Measurements from ENCODE around the gene RIGI. TPM values are rescaled to one million over a fixed set of nuclear protein-coding genes. Genes with fewer than 3 reads are reported as not detected.

Gene RIGI
- total and polyA plus RNA-seq, 2 of the 13 experiments (the other 11 are each of a cell fraction or from before 2014, with no cell fraction given) = 3.0 to 8.2 TPM

- Histone ChIP-seq H3K27me3 (ENCODE audit: control insufficient read depth in 1 of 2, insufficient read depth in 2 of 2, low read length in 2 of 2) (no peaks in the 10 kb centered on the region), H2AFZ (ENCODE audit: low read length) (no peak overlapping the region), H3K4me2 (ENCODE audit: low read depth, low read length) (no peak overlapping the region), H3K4me3 (replicated peaks in 1 of 3; ENCODE audit: insufficient read depth in 1 of 3, low read depth in 2 of 3, low read length in 3 of 3) (no peak overlapping the region), H3K9ac (ENCODE audit: insufficient read depth, low read depth, low read length) (no peak overlapping the region), H4K20me1 (ENCODE audit: insufficient read depth, low read length) (no peaks in the 10 kb centered on the region), H3K9me3 (ENCODE audit: low read length) (no peaks in the 10 kb centered on the region), H3K4me1 (ENCODE audit: insufficient read depth, low read length) (no peaks in the 10 kb centered on the region), H3K36me3 (replicated peaks in 1 of 2; ENCODE audit: control insufficient read depth in 1 of 2, insufficient read depth in 2 of 2, low read length in 2 of 2) (0 out of 5 replicates have a peak, but pooled peaks cover 0 to 3% of the 10 kb centered on the region in 2 experiments), H3K79me2 (ENCODE audit: insufficient read depth, low read length) (no peaks in the 10 kb centered on the region), H3K27ac (ENCODE audit: extremely low read length, insufficient read depth, low read length) (no peak overlapping the region)
- 98% methylated on average over 4 of the region's 4 CpGs for WGBS (ENCODE audit: low lambda C conversion rate)
- POLR2A ChIA-PET = interaction anchor here (1.5 kb wide), 1 partner anchor 17 kb away, joined by 3 read pairs; no protein-coding TSS in a partner anchor
- FAIRE-seq (no peak), DNase-seq (ENCODE audit: low spot score) (no peak), ATAC-seq (no peak)
- CTCF ChIA-PET (ENCODE audit: low intra/inter-chr PET ratio, low total read pairs) = no interaction called here
- intact Hi-C loops (cut with micrococcal nuclease; ENCODE audit: unreplicated experiment) (no loop called here), in situ Hi-C loops (cut with HindIII; ENCODE audit: extremely low pct_ligation_motif_present, low pct_unique_long_range_greater_than_20kb) (no loop called here)
- TF ChIP-seq MLX (CRISPR knock-in tag; IDR thresholded peaks at IDR 0.05) (no peak), PHB2 (IDR thresholded peaks at IDR 0.05; ENCODE audit: partially characterized antibody) (no peak), ZSCAN25 (CRISPR knock-in tag; IDR thresholded peaks at IDR 0.05) (no peak), ZNF567 (CRISPR knock-in tag; IDR thresholded peaks at IDR 0.05; ENCODE audit: borderline replicate concordance) (no peak), ZFP37 (CRISPR knock-in tag; IDR thresholded peaks at IDR 0.05; ENCODE audit: borderline replicate concordance) (no peak), ZNF33B (CRISPR knock-in tag; IDR thresholded peaks at IDR 0.05) (no peak), ZFP1 (CRISPR knock-in tag; IDR thresholded peaks at IDR 0.05) (no peak)
- BruUV-seq (replicated peaks) = no TSS peak
These were observed 7.8 kb upstream of the RIGI start for GRCh38 chr9:32533816-32534215.

DNA sequence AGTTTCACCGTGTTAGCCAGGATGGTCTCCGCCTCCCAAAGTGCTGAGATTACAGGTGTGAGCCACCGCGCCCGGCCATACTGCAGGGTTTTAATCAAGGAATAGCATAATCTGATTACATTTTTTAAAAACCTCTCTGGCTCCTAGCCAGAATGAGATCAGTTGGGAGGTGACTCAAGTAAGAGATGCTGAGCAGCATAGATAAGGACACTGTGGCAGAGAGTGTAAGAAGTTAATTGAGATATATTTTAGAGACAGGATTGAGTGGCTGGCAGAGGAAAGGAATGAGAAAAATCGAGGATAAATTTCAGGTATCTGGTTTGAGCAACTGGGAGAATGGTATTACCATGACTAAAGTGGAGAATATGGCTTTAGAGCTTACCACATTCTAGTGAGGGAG is 7.3 kb upstream of the RIGI start:
- no peaks in the 10 kb centered on the region for H3K4me1 ChIP-seq (ENCODE audit: insufficient read depth, low read length)
- H2AFZ ChIP-seq (ENCODE audit: low read length) = no peak overlapping the region
- intact Hi-C loops (cut with micrococcal nuclease; ENCODE audit: unreplicated experiment) = no loop called here
- no peak overlapping the region for H3K4me2 ChIP-seq (ENCODE audit: low read depth, low read length)
- FAIRE-seq (no peak), DNase-seq (ENCODE audit: low spot score) (no peak), ATAC-seq (no peak)
- ChIA-PET CTCF (ENCODE audit: low intra/inter-chr PET ratio, low total read pairs) (no interaction called here), POLR2A (interaction anchor here (1.5 kb wide), 1 partner anchor 17 kb away, joined by 3 read pairs; no protein-coding TSS in a partner anchor)
- 0 out of 5 replicates have a peak, but pooled peaks cover 0 to 3% of the 10 kb centered on the region in 2 experiments for H3K36me3 ChIP-seq (replicated peaks in 1 of 2; ENCODE audit: control insufficient read depth in 1 of 2, insufficient read depth in 2 of 2, low read length in 2 of 2)
- no peak overlapping the region for H3K27ac ChIP-seq (ENCODE audit: extremely low read length, insufficient read depth, low read length)
- H4K20me1 ChIP-seq (ENCODE audit: insufficient read depth, low read length) = no peaks in the 10 kb centered on the region
- no peak overlapping the region for H3K9ac ChIP-seq (ENCODE audit: insufficient read depth, low read depth, low read length)
- in situ Hi-C loops (cut with HindIII; ENCODE audit: extremely low pct_ligation_motif_present, low pct_unique_long_range_greater_than_20kb) = no loop called here
- no TSS peak for BruUV-seq (replicated peaks)
- 88% methylated on average over 6 of the region's 6 CpGs for WGBS (ENCODE audit: low lambda C conversion rate)
- H3K4me3 ChIP-seq (replicated peaks in 1 of 3; ENCODE audit: insufficient read depth in 1 of 3, low read depth in 2 of 3, low read length in 3 of 3) = no peak overlapping the region
- H3K27me3 ChIP-seq (ENCODE audit: control insufficient read depth in 1 of 2, insufficient read depth in 2 of 2, low read length in 2 of 2) = no peaks in the 10 kb centered on the region
- H3K9me3 ChIP-seq (ENCODE audit: low read length) = no peaks in the 10 kb centered on the region
- no peaks in the 10 kb centered on the region for H3K79me2 ChIP-seq (ENCODE audit: insufficient read depth, low read length)
- TF ChIP-seq, protein P1, sequence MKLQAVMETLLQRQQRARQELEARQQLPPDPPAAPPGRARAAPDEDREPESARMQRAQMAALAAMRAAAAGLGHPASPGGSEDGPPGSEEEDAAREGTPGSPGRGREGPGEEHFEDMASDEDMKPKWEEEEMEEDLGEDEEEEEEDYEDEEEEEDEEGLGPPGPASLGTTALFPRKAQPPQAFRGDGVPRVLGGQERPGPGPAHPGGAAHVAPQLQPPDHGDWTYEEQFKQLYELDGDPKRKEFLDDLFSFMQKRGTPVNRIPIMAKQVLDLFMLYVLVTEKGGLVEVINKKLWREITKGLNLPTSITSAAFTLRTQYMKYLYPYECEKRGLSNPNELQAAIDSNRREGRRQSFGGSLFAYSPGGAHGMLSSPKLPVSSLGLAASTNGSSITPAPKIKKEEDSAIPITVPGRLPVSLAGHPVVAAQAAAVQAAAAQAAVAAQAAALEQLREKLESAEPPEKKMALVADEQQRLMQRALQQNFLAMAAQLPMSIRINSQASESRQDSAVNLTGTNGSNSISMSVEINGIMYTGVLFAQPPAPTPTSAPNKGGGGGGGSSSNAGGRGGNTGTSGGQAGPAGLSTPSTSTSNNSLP (IDR thresholded peaks at IDR 0.05; ENCODE audit: low read depth, low read length) = no peak
- TF ChIP-seq SNAI1 (CRISPR knock-in tag; IDR thresholded peaks at IDR 0.05; ENCODE audit: borderline replicate concordance) (no peak), CAMTA2 (CRISPR knock-in tag; IDR thresholded peaks at IDR 0.05; ENCODE audit: borderline replicate concordance) (no peak), ZNF746 (CRISPR knock-in tag; IDR thresholded peaks at IDR 0.05) (no peak)
- TF ChIP-seq, protein P2, sequence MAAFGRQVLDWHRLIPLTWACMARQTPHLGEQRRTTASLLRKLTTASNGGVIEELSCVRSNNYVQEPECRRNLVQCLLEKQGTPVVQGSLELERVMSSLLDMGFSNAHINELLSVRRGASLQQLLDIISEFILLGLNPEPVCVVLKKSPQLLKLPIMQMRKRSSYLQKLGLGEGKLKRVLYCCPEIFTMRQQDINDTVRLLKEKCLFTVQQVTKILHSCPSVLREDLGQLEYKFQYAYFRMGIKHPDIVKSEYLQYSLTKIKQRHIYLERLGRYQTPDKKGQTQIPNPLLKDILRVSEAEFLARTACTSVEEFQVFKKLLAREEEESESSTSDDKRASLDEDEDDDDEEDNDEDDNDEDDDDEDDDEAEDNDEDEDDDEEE (CRISPR knock-in tag; IDR thresholded peaks at IDR 0.05) = no peak

All from HepG2 (cell line).